Mucosa of gallbladder (tissue), 1 donor: ENCODE measurements around the gene ANKRD33B. TPM values are rescaled to one million over a fixed set of nuclear protein-coding genes. Genes with fewer than 3 reads are reported as not detected.
"Not testable (repeated sequence)": the region's sequence is repeated elsewhere in the genome, so short reads cannot be mapped to it uniquely, and the experiment has no call there.

Source experiments
- DNase-seq: peaks from one replicate; pipeline ENCODE4 v3.0.0-alpha.2; 2020; ENCODE audit warnings: low spot score
- total RNA-seq: library from RNA; stranded (reverse); gene quantifications from one replicate; pipeline ENCODE4 v1.2.1, GENCODE V29; 2021
- donor health status: DM: no; HTN: no; CAD: no.

ANKRD33B gene
- total RNA-seq, 1 donor from 2014 or later = 1.4 TPM

GRCh38 chr5:10660135-10660534 lies 96.3 kb downstream of the ANKRD33B start:
- no peak for DNase-seq

GRCh38 chr5:10660720-10661387 lies 97.0 kb downstream of the ANKRD33B start:
- no peak for DNase-seq

- no peak for DNase-seq
Observed at GRCh38 chr5:10661401-10661800, 97.5 kb downstream of the ANKRD33B start.

DNA sequence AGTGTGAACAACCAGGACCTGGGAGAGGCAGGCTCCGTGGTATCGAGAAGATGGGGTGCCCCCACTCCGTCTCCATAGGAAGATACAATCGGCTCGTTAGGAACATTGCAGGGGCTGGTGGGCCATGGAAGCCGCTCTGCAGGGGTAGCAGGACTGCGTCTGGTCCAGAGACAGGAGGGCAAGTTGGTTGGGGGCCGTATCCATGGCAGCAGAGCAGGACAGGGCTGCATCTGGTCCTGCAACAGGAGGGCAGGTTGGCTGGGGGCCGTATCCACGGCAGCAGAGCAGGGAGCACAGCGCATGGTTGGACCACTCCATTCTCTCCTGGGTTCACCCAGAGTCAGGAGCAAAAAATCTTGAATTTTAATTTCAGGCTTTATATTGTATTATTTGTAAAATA lies 98.2 kb downstream of the ANKRD33B start:
- DNase-seq = no peak

GRCh38 chr5:10662661-10663488 lies 99.0 kb downstream of the ANKRD33B start:
- no peak for DNase-seq

- no peak for DNase-seq
Observed at GRCh38 chr5:10663489-10664179, 99.8 kb downstream of the ANKRD33B start.

GRCh38 chr5:10664180-10664769 lies 100.4 kb downstream of the ANKRD33B start:
- DNase-seq = not testable (repeated sequence)

DNA sequence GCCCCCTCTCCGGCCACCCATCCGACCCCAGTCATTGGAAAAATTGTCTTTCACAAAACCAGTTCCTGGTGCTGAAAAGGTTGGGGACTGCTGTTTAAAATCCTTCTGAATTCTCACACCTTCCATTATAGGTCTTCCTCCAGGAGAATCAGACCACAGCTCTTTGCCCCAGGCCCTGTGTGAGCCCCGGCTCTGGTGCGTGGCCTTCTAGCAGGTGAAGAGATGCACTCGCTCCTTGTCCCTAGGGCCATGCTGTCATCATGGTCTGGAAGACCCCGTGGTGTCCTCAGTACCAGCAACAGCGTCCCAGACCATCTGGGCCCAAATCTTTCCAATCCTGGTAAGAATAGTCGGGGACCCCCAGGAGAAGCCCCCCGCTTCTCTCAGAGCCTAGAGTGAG lies 101.9 kb downstream of the ANKRD33B start:
- DNase-seq = no peak

GRCh38 chr5:10666531-10667299 lies 102.8 kb downstream of the ANKRD33B start:
- no peak for DNase-seq

- no peak for DNase-seq
Observed at GRCh38 chr5:10667431-10668057, 103.7 kb downstream of the ANKRD33B start.

DNA sequence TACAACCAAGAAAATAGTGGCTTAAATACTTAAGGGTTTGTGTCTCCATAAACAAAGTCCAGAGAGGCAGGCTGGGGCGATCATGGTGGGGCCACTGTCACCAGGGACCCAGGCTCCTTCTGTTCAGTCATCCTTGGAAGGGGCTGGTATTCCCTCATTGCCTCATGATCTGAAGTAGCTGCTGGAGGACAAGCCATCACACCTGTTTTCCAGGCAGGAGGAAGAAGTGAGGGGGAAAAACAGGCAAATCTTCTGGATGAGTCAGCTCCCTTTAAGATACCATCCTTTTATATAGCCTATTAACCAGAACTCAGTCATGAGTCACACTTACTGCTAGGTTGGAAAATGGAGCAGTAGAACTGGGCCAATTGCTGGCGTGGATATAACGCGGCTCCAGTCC lies 104.8 kb downstream of the ANKRD33B start:
- DNase-seq = no peak

- DNase-seq = no peak
Observed at GRCh38 chr5:10669983-10670382, 106.1 kb downstream of the ANKRD33B start.

DNA sequence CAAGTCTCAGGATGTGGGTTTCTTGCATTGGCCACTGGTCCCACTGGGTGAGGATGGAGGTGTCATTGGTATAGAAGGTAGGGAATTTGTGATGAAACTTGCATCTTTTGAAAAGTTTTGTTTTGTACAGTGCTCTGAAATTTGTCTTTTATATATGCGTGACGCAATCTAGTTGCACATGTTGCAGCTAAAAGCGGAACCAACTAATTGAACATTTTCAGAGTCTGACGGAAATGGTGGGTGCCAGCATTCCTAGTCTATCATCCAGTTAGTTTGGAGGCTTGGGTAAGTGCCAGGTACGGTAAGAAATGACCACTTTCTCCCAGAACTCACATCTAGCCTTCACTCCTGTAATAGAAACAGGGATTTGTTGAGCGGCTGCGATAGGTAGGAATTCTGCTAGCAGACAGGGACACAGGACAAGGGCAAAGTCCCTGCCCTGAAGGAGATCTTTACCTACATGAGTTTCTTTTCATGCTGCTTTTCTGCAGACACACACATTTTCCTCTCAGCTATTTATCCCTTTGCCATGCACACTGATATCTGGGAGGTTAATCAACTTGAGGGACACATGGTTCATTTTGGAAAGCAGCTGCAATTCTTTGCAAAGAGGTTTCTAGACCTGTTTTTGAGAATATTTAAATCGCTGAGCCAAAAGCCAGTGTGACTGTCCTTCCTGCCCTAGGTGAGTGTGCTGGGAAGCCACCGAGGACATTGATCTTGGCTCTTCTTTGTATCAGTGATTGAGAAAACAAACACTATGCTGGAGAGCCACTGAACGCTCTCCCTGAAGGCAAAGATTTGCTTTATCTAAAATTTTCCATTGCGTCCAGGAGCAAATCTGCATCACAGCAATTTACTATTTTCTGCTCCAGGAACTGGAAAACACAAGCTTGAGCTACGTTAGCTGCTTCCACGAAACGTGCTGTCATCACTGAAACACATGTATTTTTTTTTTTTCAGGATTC lies 107.5 kb downstream of the ANKRD33B start:
- DNase-seq = no peak

DNA sequence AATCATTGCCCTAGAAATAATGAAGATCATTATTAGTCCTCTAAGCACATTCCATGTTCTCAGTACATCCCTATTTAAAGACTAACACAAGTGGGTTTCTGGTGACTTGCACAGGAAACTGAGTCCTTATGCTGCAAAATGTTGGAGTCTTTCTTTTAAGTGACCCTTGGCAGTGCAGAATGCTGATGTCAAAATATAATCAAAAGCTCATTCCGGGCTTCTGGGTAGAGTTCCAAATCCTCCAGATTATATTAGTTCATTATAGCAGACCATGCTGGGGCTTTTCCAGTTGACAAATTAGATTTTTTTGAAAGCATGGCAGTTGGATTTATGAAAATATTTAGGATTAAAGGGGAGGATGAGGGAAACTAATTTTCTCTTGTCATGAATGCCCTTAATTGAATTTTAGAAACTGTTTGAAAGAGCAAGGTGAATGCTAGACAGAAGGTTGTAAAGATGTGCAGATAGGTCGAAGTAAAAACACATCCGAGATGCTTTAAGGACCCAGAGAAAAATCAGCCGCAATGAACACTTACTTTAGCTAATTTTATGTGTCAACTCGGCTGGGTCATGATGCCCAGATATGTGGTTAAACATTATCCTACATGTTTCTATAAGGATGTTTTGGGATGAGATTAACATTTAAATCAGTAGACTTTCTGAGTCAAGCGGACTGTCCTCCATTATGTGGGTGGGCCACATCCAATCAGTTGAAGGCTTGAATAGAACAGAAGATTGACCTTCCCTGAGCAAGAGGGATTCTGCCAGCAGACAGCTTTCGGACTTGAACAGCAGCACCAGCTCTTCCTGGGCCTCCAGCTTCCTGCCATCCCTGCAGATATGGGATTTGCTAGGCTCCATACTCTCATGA lies 108.5 kb downstream of the ANKRD33B start:
- no peak for DNase-seq

GRCh38 chr5:10673017-10673389 lies 109.1 kb downstream of the ANKRD33B start:
- no peak for DNase-seq

DNA sequence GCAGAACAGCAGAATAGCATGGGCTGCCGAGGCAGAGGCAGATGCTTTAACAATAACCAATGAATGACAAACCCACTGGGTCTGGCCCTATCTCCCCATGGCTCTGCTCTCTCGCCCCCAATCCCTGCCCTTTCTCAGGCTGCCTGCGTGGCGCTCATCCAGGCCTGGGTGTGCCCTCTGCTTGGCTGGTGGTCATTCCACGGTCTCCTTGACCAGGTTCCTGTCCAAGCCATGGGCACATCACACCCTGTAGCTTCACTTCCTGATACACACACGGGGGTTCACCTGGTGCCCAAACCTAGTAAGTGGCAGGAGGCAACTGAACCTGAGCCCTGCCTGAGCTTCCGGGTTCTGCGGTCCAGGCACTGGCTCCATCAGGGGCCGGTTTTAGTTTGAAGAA lies 109.5 kb downstream of the ANKRD33B start:
- DNase-seq = no peak

GRCh38 chr5:10674096-10674495 lies 110.2 kb downstream of the ANKRD33B start:
- no peak for DNase-seq

DNA sequence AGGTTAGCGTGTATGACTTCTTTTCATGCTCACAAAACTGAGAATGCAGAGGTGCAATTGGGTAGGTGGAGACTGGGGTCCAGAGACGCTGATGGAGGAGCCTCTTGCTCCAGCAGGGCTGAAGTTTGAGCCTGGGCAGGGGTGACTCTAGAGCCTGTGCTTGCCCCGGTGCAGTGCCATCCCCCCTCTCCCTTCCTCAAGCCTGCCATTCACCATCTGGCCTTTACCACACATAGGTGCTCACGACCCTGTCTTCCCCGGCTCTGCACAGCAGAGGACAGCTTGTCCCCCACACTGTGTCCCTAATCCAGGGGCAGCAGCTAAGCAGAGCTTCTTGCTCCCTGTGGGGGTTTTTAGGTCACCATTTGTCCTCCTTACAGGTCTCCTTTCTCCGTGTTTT lies 110.7 kb downstream of the ANKRD33B start:
- DNase-seq = no peak

- no peak for DNase-seq
Observed at GRCh38 chr5:10675177-10675700, 111.4 kb downstream of the ANKRD33B start.
